GM21825 (cell line): Measurements from ENCODE around the gene FAM9C.
"Not testable (repeated sequence)": the region's sequence is repeated elsewhere in the genome, so short reads cannot be mapped to it uniquely, and the experiment has no call there.

Experiments used
- ATAC-seq: cut with Tn5 transposase; IDR thresholded peaks from one replicate; pipeline ENCODE4 v1.9.1; 2021; ENCODE audit warnings: mild to moderate bottlenecking, moderate library complexity; ENCODE audit not compliant: unreplicated experiment

The FAM9C gene

GRCh38 chrX:13044441-13044840 is at the start of gene FAM9C:
TSS of gene FAM9C (minus strand) at chrX:13044620. CDS start at chrX:13043789, 831 bp downstream.
- no peak for ATAC-seq

- ATAC-seq: no peak
Observed at GRCh38 chrX:13093529-13094140, 49.2 kb upstream of the FAM9C start.

GRCh38 chrX:13092455-13092941 is 48.1 kb upstream of the FAM9C start:
- ATAC-seq: peak; percentile 74

GRCh38 chrX:13091111-13091765 is 46.8 kb upstream of the FAM9C start:
- ATAC-seq: no peak

GRCh38 chrX:13090339-13091110 is 46.1 kb upstream of the FAM9C start:
- no peak for ATAC-seq

GRCh38 chrX:13090027-13090338 is 45.6 kb upstream of the FAM9C start:
- no peak for ATAC-seq

GRCh38 chrX:13088156-13088487 is 43.7 kb upstream of the FAM9C start:
- no peak for ATAC-seq

GRCh38 chrX:13087322-13088155 is 43.1 kb upstream of the FAM9C start:
- peak; percentile 78 for ATAC-seq

- not testable (repeated sequence) for ATAC-seq
Observed at GRCh38 chrX:13086793-13087321, 42.4 kb upstream of the FAM9C start.

- no peak for ATAC-seq
Observed at GRCh38 chrX:13086076-13086475, 41.7 kb upstream of the FAM9C start.

GRCh38 chrX:13085526-13085925 is 41.1 kb upstream of the FAM9C start:
- ATAC-seq: peak; percentile 22

GRCh38 chrX:13084611-13085010 is 40.2 kb upstream of the FAM9C start:
- ATAC-seq: no peak

- ATAC-seq: not testable (repeated sequence)
Observed at GRCh38 chrX:13083755-13084326, 39.4 kb upstream of the FAM9C start.

- no peak for ATAC-seq
Observed at GRCh38 chrX:13082206-13083065, 38.0 kb upstream of the FAM9C start.

- peak; percentile 47 for ATAC-seq
Observed at GRCh38 chrX:13081395-13082205, 37.2 kb upstream of the FAM9C start.

GRCh38 chrX:13080128-13080795 is 35.8 kb upstream of the FAM9C start:
- no peak for ATAC-seq

- no peak for ATAC-seq
Observed at GRCh38 chrX:13078739-13079444, 34.5 kb upstream of the FAM9C start.

- no peak for ATAC-seq
Observed at GRCh38 chrX:13077168-13077567, 32.7 kb upstream of the FAM9C start.
